ENCODE results near the gene CELSR1.

GRCh38 chr22:46499805-46500189 is 37.6 kb downstream of the CELSR1 start:
- TF ChIP-seq CTCF (IDR thresholded peaks at IDR 0.05), result no peak
- TF ChIP-seq POLR2A (IDR thresholded peaks at IDR 0.05), result no peak
- TF ChIP-seq EP300 (IDR thresholded peaks at IDR 0.05), result no peak

Data from ovary (tissue), 3 donors.